ENCODE results near the gene OSBPL8. TPM values are rescaled to one million over a fixed set of nuclear protein-coding genes. Genes with fewer than 3 reads are reported as not detected.

Gene OSBPL8
- total RNA-seq, 1 donor from 2014 or later, result 77.5 TPM

DNA sequence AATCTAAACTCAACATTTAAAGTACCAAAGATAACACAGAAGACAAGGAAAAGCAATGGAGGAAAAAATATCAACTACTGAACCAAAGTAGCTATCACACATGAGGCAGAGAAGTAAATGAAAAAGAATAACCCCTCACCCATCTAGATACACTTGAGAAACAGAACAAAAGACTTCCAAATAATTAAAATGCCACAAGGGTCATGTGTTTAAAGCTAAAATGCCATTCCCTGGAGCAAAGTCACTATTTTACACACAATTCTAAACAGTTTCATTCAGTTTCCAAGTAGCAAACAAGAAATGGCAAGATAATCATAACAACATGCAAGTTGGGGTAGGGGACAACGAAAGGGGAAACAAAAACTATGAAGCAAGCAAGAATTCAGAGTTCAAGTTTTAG lies 12.0 kb downstream of the OSBPL8 start:
- Histone ChIP-seq H3K4me3 (ENCODE audit: low read depth, low read length) (no peak overlapping the region), H3K36me3 (ENCODE audit: control insufficient read depth, insufficient read depth, low read length) (no peaks in the 10 kb centered on the region), H3K27me3 (ENCODE audit: control insufficient read depth, insufficient read depth, low read length) (no peaks in the 10 kb centered on the region)
- no peak for DNase-seq (ENCODE audit: low read depth)
- TF ChIP-seq, protein P1, sequence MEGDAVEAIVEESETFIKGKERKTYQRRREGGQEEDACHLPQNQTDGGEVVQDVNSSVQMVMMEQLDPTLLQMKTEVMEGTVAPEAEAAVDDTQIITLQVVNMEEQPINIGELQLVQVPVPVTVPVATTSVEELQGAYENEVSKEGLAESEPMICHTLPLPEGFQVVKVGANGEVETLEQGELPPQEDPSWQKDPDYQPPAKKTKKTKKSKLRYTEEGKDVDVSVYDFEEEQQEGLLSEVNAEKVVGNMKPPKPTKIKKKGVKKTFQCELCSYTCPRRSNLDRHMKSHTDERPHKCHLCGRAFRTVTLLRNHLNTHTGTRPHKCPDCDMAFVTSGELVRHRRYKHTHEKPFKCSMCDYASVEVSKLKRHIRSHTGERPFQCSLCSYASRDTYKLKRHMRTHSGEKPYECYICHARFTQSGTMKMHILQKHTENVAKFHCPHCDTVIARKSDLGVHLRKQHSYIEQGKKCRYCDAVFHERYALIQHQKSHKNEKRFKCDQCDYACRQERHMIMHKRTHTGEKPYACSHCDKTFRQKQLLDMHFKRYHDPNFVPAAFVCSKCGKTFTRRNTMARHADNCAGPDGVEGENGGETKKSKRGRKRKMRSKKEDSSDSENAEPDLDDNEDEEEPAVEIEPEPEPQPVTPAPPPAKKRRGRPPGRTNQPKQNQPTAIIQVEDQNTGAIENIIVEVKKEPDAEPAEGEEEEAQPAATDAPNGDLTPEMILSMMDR (IDR thresholded peaks at IDR 0.05; ENCODE audit: insufficient read depth, low read length, poor library complexity, severe bottlenecking), result no peak

DNA sequence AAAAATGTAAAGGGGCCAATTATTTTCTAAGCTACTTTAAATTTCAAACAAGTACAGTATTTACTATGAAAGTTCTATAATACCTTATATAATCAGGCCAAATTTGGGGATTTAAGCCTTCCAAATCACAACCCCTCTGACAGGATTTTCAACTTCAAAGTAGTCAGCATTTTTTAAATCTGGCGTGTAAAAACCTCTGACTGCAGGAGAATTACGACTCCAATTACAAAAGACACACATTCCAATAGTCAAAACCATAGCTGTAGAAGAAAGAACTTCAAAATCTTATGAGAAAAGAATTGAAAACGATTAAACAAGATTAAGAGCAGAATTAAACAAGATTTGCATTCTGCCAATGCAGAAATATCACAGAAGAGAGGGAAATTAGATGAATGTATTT lies 12.7 kb downstream of the OSBPL8 start:
- TF ChIP-seq, protein P1 (IDR thresholded peaks at IDR 0.05; ENCODE audit: insufficient read depth, low read length, poor library complexity, severe bottlenecking), result no peak
- Histone ChIP-seq H3K36me3 (ENCODE audit: control insufficient read depth, insufficient read depth, low read length) (no peaks in the 10 kb centered on the region), H3K4me3 (ENCODE audit: low read depth, low read length) (no peak overlapping the region), H3K27me3 (ENCODE audit: control insufficient read depth, insufficient read depth, low read length) (no peaks in the 10 kb centered on the region)
- DNase-seq (ENCODE audit: low read depth), result no peak

GRCh38 chr12:76545486-76545885 lies 14.1 kb downstream of the OSBPL8 start:
- Histone ChIP-seq H3K27me3 (ENCODE audit: control insufficient read depth, insufficient read depth, low read length) (no peaks in the 10 kb centered on the region), H3K36me3 (ENCODE audit: control insufficient read depth, insufficient read depth, low read length) (no peaks in the 10 kb centered on the region), H3K4me3 (ENCODE audit: low read depth, low read length) (no peak overlapping the region)
- no peak for DNase-seq (ENCODE audit: low read depth)
- TF ChIP-seq, protein P1 (IDR thresholded peaks at IDR 0.05; ENCODE audit: insufficient read depth, low read length, poor library complexity, severe bottlenecking), result no peak

GRCh38 chr12:76544601-76545261 lies 14.8 kb downstream of the OSBPL8 start:
- DNase-seq (ENCODE audit: low read depth), result no peak
- Histone ChIP-seq H3K4me3 (ENCODE audit: low read depth, low read length) (no peak overlapping the region), H3K36me3 (ENCODE audit: control insufficient read depth, insufficient read depth, low read length) (no peaks in the 10 kb centered on the region), H3K27me3 (ENCODE audit: control insufficient read depth, insufficient read depth, low read length) (no peaks in the 10 kb centered on the region)
- TF ChIP-seq, protein P1 (IDR thresholded peaks at IDR 0.05; ENCODE audit: insufficient read depth, low read length, poor library complexity, severe bottlenecking), result no peak

- Histone ChIP-seq H3K27me3 (ENCODE audit: control insufficient read depth, insufficient read depth, low read length) (no peaks in the 10 kb centered on the region), H3K36me3 (ENCODE audit: control insufficient read depth, insufficient read depth, low read length) (no peaks in the 10 kb centered on the region), H3K4me3 (ENCODE audit: low read depth, low read length) (no peak overlapping the region)
- no peak for DNase-seq (ENCODE audit: low read depth)
- TF ChIP-seq, protein P1 (IDR thresholded peaks at IDR 0.05; ENCODE audit: insufficient read depth, low read length, poor library complexity, severe bottlenecking), result no peak
These were observed 15.7 kb downstream of the OSBPL8 start for GRCh38 chr12:76543813-76544347.

- DNase-seq (ENCODE audit: low read depth), result no peak
- Histone ChIP-seq H3K36me3 (ENCODE audit: control insufficient read depth, insufficient read depth, low read length) (no peaks in the 10 kb centered on the region), H3K4me3 (ENCODE audit: low read depth, low read length) (no peak overlapping the region), H3K27me3 (ENCODE audit: control insufficient read depth, insufficient read depth, low read length) (no peaks in the 10 kb centered on the region)
- TF ChIP-seq, protein P1 (IDR thresholded peaks at IDR 0.05; ENCODE audit: insufficient read depth, low read length, poor library complexity, severe bottlenecking), result no peak
These were observed 16.7 kb downstream of the OSBPL8 start for GRCh38 chr12:76542908-76543307.

Data from kidney epithelial cell (primary cell).